OCI-M1 (cell line): ENCODE data around the gene VPS13D.

ENCODE experiments used
- DNase-seq: peaks from one replicate; lab custom pipeline; 2025; lab: John Stamatoyannopoulos, UW

VPS13D gene

GRCh38 chr1:12229835-12230548, at the start of gene VPS13D:
TSS of gene VPS13D (plus strand) at chr1:12230030. CDS start at chr1:12234267, 4,237 bp downstream.
- DNase-seq: peak; percentile 89

GRCh38 chr1:12180315-12180714, 49.5 kb upstream of the VPS13D start:
- DNase-seq: no peak

- no peak for DNase-seq
Observed at GRCh38 chr1:12180903-12181302, 48.9 kb upstream of the VPS13D start.

- no peak for DNase-seq
Observed at GRCh38 chr1:12181568-12181967, 48.3 kb upstream of the VPS13D start.

- DNase-seq: no peak
Observed at GRCh38 chr1:12182410-12182984, 47.3 kb upstream of the VPS13D start.

GRCh38 chr1:12183095-12183794, 46.6 kb upstream of the VPS13D start:
- DNase-seq: no peak

- DNase-seq: peak; percentile 77
Observed at GRCh38 chr1:12184008-12184681, 45.7 kb upstream of the VPS13D start.

GRCh38 chr1:12185036-12185917, 44.6 kb upstream of the VPS13D start:
- no peak for DNase-seq

- DNase-seq: no peak
Observed at GRCh38 chr1:12185918-12186678, 43.7 kb upstream of the VPS13D start.

- no peak for DNase-seq
Observed at GRCh38 chr1:12186679-12186985, 43.2 kb upstream of the VPS13D start.

GRCh38 chr1:12188115-12188514, 41.7 kb upstream of the VPS13D start:
- DNase-seq: no peak

- DNase-seq: no peak
Observed at GRCh38 chr1:12188657-12189327, 41.0 kb upstream of the VPS13D start.

GRCh38 chr1:12189328-12189682, 40.5 kb upstream of the VPS13D start:
- no peak for DNase-seq

GRCh38 chr1:12191242-12192032, 38.4 kb upstream of the VPS13D start:
- no peak for DNase-seq

- DNase-seq: no peak
Observed at GRCh38 chr1:12194666-12195216, 35.1 kb upstream of the VPS13D start.

- no peak for DNase-seq
Observed at GRCh38 chr1:12195416-12195815, 34.4 kb upstream of the VPS13D start.

- DNase-seq: peak; percentile 16
Observed at GRCh38 chr1:12196641-12197482, 33.0 kb upstream of the VPS13D start.

- no peak for DNase-seq
Observed at GRCh38 chr1:12197483-12197880, 32.3 kb upstream of the VPS13D start.

- no peak for DNase-seq
Observed at GRCh38 chr1:12200208-12200607, 29.6 kb upstream of the VPS13D start.
